WTC11 (cell line): ENCODE data around the gene SHROOM3. TPM values are rescaled to one million over a fixed set of nuclear protein-coding genes. Genes with fewer than 3 reads are reported as not detected.

Experiments
- ATAC-seq: fragments of 200-7000 bp; cut with Tn5 transposase; 2 replicates; pipeline ENCODE4 v1.10.0; 2021; ENCODE audit warnings: mild to moderate bottlenecking, moderate library complexity
- CTCF ChIA-PET: fragments of 300-600 bp; sonication (Branson Sonifier 250); formaldehyde crosslinking; loops from one replicate; lab custom pipeline; 2021; ENCODE audit warnings: antibody characterized with exemption; lab: Charles Lee
- POLR2A ChIA-PET: fragments of 350-600 bp; sonication (Branson Sonifier 250); formaldehyde crosslinking; loops from one replicate; lab custom pipeline; 2021; ENCODE audit warnings: antibody characterized with exemption; lab: Charles Lee
- DNase-seq: peaks from one replicate; pipeline ENCODE4 v3.0.0; 2021; ENCODE audit warnings: low spot score
- H3K27ac Mint-ChIP-seq: 2 replicates; pipeline ENCODE4 v1.8.0; 2021; ENCODE audit warnings: mixed read lengths
- H3K27me3 Mint-ChIP-seq: 2 replicates; pipeline ENCODE4 v1.8.0; 2021; ENCODE audit warnings: low read depth, mild to moderate bottlenecking, moderate library complexity, mixed read lengths
- H3K36me3 Mint-ChIP-seq: 2 replicates; pipeline ENCODE4 v1.8.0; 2021; ENCODE audit warnings: mixed read lengths
- H3K4me1 Mint-ChIP-seq: 2 replicates; pipeline ENCODE4 v1.8.0; 2022; ENCODE audit warnings: mixed read lengths
- H3K4me3 Mint-ChIP-seq: 2 replicates; pipeline ENCODE4 v1.8.0; 2021; ENCODE audit warnings: mild to moderate bottlenecking, moderate library complexity, mixed read lengths
- H3K9me3 Mint-ChIP-seq: 2 replicates; pipeline ENCODE4 v1.8.0; 2021; ENCODE audit warnings: mixed read lengths
- AFF4 ChIP-seq: sonication (generic); formaldehyde crosslinking; IDR thresholded peaks from 2 replicates; pipeline ENCODE4 v1.8.1; 2023; ENCODE audit warnings: mild to moderate bottlenecking, missing genetic modification reagents, borderline replicate concordance
- CREB1 ChIP-seq: sonication (generic); formaldehyde crosslinking; IDR thresholded peaks from 2 replicates; pipeline ENCODE4 v1.8.0; 2023; ENCODE audit warnings: mild to moderate bottlenecking, missing genetic modification reagents
- PRDM15 ChIP-seq: sonication (generic); formaldehyde crosslinking; IDR thresholded peaks from 2 replicates; pipeline ENCODE4 v1.8.0; 2022; ENCODE audit warnings: missing genetic modification reagents
- SMAD4 ChIP-seq: sonication (generic); formaldehyde crosslinking; IDR thresholded peaks from 2 replicates; pipeline ENCODE4 v1.8.0; 2022; ENCODE audit warnings: mild to moderate bottlenecking, missing genetic modification reagents
- TEAD4 ChIP-seq: sonication (generic); formaldehyde crosslinking; IDR thresholded peaks from 2 replicates; pipeline ENCODE4 v1.8.0; 2022; ENCODE audit warnings: mild to moderate bottlenecking, missing genetic modification reagents
- USF1 ChIP-seq: sonication (generic); formaldehyde crosslinking; IDR thresholded peaks from 2 replicates; pipeline ENCODE4 v1.8.0; 2022; ENCODE audit warnings: mild to moderate bottlenecking, missing genetic modification reagents
- ZNF232 ChIP-seq: sonication (generic); formaldehyde crosslinking; IDR thresholded peaks from 2 replicates; pipeline ENCODE4 v1.8.0; 2022; ENCODE audit warnings: mild to moderate bottlenecking, missing genetic modification reagents
- ZNF263 ChIP-seq: sonication (generic); formaldehyde crosslinking; IDR thresholded peaks from 2 replicates; pipeline ENCODE4 v1.8.1; 2022; ENCODE audit warnings: low read depth, mild to moderate bottlenecking, moderate library complexity, missing genetic modification reagents
- total RNA-seq: library from RNA; stranded (reverse); gene quantifications from 3 replicates; pipeline ENCODE4 v1.2.3, GENCODE V29; 2021
- TF ChIP-seq, protein P1 (sequence below): sonication (generic); formaldehyde crosslinking; IDR thresholded peaks from 2 replicates; pipeline ENCODE4 v1.8.0; 2022; ENCODE audit warnings: mild to moderate bottlenecking, missing genetic modification reagents
- TF ChIP-seq, protein P2 (sequence below): fragments of 250-450 bp; sonication (Bioruptor Pico); IDR thresholded peaks from 2 replicates; pipeline ENCODE4 v1.9.0; 2021; ENCODE audit warnings: mild to moderate bottlenecking, borderline replicate concordance
- TF ChIP-seq, protein P3 (sequence below): sonication (generic); formaldehyde crosslinking; IDR thresholded peaks from 2 replicates; pipeline ENCODE4 v1.8.0; 2023; ENCODE audit warnings: missing genetic modification reagents
- TF ChIP-seq, protein P4 (sequence below): sonication (generic); formaldehyde crosslinking; IDR thresholded peaks from 2 replicates; pipeline ENCODE4 v1.8.0; 2022; ENCODE audit warnings: mild to moderate bottlenecking, missing genetic modification reagents
- TF ChIP-seq, protein P5 (sequence below): sonication (generic); formaldehyde crosslinking; IDR thresholded peaks from 2 replicates; pipeline ENCODE4 v1.8.0; 2022; ENCODE audit warnings: mild to moderate bottlenecking, missing genetic modification reagents

SHROOM3 gene
- total RNA-seq, 1 experiment from 2014 or later, result 71.9 TPM

DNA sequence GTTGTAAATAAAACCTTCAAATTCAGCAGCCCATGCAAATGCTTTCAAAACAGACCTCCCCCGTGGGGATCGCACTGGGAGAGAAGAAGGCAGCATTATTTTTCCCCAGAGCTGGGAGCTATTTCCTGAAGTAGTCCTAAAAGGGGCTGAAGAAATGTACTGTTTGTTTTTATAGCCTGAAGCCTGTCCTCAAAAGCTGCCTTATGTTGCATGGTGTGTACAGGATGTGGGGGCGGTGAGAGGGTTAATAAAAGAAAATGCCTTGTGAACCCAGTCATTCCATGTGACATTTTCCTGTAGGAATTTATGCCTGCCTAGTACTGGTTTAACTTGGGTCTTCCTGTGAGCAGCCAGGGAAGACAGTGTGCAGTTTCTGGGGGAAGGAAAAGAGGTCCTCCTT lies 318.8 kb downstream of the SHROOM3 start:
- no peak for TF ChIP-seq CREB1 (CRISPR knock-in tag)
- TF ChIP-seq TEAD4 (CRISPR knock-in tag), result no peak
- no peak for TF ChIP-seq ZNF232 (CRISPR knock-in tag)
- TF ChIP-seq, protein P1, sequence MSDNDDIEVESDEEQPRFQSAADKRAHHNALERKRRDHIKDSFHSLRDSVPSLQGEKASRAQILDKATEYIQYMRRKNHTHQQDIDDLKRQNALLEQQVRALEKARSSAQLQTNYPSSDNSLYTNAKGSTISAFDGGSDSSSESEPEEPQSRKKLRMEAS (CRISPR knock-in tag), result no peak
- no peak for TF ChIP-seq ZNF263
- TF ChIP-seq, protein P2, sequence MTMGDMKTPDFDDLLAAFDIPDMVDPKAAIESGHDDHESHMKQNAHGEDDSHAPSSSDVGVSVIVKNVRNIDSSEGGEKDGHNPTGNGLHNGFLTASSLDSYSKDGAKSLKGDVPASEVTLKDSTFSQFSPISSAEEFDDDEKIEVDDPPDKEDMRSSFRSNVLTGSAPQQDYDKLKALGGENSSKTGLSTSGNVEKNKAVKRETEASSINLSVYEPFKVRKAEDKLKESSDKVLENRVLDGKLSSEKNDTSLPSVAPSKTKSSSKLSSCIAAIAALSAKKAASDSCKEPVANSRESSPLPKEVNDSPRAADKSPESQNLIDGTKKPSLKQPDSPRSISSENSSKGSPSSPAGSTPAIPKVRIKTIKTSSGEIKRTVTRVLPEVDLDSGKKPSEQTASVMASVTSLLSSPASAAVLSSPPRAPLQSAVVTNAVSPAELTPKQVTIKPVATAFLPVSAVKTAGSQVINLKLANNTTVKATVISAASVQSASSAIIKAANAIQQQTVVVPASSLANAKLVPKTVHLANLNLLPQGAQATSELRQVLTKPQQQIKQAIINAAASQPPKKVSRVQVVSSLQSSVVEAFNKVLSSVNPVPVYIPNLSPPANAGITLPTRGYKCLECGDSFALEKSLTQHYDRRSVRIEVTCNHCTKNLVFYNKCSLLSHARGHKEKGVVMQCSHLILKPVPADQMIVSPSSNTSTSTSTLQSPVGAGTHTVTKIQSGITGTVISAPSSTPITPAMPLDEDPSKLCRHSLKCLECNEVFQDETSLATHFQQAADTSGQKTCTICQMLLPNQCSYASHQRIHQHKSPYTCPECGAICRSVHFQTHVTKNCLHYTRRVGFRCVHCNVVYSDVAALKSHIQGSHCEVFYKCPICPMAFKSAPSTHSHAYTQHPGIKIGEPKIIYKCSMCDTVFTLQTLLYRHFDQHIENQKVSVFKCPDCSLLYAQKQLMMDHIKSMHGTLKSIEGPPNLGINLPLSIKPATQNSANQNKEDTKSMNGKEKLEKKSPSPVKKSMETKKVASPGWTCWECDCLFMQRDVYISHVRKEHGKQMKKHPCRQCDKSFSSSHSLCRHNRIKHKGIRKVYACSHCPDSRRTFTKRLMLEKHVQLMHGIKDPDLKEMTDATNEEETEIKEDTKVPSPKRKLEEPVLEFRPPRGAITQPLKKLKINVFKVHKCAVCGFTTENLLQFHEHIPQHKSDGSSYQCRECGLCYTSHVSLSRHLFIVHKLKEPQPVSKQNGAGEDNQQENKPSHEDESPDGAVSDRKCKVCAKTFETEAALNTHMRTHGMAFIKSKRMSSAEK, result no peak
- TF ChIP-seq PRDM15 (CRISPR knock-in tag), result no peak
- TF ChIP-seq AFF4, result no peak
- TF ChIP-seq, protein P3, sequence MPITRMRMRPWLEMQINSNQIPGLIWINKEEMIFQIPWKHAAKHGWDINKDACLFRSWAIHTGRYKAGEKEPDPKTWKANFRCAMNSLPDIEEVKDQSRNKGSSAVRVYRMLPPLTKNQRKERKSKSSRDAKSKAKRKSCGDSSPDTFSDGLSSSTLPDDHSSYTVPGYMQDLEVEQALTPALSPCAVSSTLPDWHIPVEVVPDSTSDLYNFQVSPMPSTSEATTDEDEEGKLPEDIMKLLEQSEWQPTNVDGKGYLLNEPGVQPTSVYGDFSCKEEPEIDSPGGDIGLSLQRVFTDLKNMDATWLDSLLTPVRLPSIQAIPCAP, result no peak
- TF ChIP-seq, protein P4, sequence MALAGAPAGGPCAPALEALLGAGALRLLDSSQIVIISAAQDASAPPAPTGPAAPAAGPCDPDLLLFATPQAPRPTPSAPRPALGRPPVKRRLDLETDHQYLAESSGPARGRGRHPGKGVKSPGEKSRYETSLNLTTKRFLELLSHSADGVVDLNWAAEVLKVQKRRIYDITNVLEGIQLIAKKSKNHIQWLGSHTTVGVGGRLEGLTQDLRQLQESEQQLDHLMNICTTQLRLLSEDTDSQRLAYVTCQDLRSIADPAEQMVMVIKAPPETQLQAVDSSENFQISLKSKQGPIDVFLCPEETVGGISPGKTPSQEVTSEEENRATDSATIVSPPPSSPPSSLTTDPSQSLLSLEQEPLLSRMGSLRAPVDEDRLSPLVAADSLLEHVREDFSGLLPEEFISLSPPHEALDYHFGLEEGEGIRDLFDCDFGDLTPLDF, result no peak
- TF ChIP-seq USF1, result no peak
- TF ChIP-seq, protein P5, sequence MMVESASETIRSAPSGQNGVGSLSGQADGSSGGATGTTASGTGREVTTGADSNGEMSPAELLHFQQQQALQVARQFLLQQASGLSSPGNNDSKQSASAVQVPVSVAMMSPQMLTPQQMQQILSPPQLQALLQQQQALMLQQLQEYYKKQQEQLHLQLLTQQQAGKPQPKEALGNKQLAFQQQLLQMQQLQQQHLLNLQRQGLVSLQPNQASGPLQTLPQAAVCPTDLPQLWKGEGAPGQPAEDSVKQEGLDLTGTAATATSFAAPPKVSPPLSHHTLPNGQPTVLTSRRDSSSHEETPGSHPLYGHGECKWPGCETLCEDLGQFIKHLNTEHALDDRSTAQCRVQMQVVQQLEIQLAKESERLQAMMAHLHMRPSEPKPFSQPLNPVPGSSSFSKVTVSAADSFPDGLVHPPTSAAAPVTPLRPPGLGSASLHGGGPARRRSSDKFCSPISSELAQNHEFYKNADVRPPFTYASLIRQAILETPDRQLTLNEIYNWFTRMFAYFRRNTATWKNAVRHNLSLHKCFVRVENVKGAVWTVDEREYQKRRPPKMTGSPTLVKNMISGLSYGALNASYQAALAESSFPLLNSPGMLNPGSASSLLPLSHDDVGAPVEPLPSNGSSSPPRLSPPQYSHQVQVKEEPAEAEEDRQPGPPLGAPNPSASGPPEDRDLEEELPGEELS, result no peak
- no peak for TF ChIP-seq SMAD4
- no peak for DNase-seq
- Mint-ChIP-seq H3K27ac (no peak overlapping the region), H3K4me3 (no peak overlapping the region), H3K27me3 (no peaks in the 10 kb centered on the region), H3K4me1 (peaks cover 4% of the 10 kb centered on the region), H3K9me3 (peaks cover 10% of the 10 kb centered on the region), H3K36me3 (peaks cover 64% of the 10 kb centered on the region)
- ChIA-PET POLR2A (no interaction called here), CTCF (no interaction called here)
- no peak for ATAC-seq
